Middle frontal gyrus (tissue), 1 donor: ENCODE results near the gene NAT10.
"Not testable (repeated sequence)": the region's sequence is repeated elsewhere in the genome, so short reads cannot be mapped to it uniquely, and the experiment has no call there.

Experiments used
- DNase-seq: peaks from one replicate; pipeline ENCODE4 v3.0.0-alpha.2; 2015; ENCODE audit warnings: low spot score; ENCODE audit errors: extremely low spot score

NAT10 gene

DNA sequence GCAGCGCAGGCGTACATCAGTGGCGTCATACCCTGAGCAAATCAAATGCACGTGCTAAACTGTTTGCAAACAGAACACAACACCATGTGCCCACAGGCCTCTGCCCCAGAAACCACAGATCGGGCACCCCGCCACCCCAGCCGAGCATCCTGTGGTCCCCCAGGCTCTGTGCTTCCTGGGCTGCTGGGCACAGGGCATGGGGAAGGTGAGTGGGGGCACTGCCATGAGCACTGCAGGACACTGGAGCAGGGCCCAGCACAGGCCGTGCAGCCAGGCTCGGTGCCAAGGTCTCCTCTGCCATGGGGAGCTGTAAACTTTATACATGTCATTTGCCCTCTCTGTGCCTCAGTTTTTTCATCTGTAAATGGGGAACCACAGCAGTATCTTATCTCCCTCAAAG is 62.5 kb downstream of the NAT10 start:
- DNase-seq = no peak

DNA sequence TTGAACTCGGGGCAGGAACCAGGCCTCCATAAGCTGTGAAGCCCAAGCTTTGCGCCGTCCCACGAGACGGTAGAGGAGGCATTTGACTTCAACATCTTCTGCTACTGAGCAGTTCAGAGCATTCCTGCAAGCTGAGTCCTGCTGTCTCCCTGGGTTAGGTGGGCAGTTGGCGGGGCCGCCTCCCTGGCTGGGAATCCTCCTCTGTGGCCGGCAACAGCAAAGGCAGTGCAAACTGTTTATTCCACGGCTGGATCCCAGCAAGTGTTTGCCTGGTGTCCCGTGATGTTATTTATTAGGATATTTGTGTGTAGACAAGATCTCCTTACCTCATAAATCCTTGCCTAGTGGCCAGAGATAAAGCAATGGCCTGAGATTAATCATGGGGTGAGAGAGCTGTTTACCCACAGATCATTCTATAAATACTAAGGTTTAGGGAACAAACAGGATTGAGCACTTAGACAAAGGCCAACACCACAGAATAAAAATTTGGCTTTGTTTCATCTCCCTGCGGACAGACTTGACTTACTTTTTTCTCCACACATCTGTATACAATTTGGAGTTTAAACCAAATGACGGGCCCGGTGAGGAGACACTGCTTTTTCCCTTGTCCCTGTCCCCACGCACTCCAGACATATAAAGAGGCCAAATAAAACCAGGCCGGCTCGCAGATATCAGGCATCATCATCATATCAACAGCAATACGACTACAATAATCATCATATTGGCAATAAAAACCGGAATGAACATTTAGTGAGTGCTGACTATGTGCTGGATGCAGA is 63.4 kb downstream of the NAT10 start:
- no peak for DNase-seq

DNA sequence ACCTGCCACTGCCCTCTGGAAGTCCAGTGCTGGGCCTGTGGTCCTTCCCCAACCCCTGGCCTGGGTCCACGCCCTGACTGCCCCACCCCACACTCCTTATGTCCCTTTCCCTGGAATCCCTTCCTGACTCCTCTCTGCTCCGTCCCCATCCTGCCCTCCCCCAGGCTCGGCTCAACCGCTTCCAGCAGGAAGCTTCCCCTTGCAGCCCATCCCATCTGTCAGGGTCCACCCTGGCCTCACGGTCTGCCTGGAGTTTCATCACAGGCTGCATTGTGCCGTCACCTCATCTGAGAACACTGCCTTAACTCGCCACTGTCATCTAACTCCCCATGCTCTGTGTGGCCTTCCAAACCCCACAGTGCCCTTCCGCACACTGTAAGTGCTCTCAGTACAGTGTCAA is 64.3 kb downstream of the NAT10 start:
- no peak for DNase-seq

GRCh38 chr11:34173050-34173449 is 67.6 kb downstream of the NAT10 start:
- DNase-seq = no peak

DNA sequence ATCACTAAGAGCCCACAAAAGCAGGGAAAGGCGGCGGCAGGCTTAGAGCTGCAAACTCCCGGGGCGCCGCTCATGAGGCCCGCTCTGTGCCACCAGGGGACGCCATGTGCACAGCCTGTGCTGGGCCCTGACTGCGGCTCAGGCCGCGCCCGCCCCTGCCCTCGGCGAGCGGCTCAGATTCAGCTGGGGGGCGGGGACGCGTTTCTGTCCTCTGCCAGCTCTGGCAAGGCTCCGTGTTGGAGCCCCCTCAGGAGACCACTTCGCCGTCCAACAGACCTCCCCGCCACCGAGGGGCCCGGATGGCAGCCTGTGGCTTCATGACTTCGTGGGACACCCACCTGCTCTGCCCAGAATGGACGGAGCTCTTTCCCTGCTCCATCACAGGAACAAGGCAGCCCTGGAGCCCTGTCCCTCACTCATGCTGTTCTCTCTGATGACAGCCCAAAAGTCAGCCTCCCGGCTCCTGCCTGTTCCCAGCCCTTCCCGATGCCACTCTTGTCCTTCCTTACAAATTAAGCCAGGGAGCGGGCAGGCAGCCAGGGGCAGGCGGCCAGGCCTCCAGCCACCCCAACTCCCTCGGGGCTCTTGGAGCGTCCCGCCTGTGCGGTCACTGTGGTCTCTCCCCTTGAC is 69.1 kb downstream of the NAT10 start:
- peak; percentile 71 for DNase-seq

DNA sequence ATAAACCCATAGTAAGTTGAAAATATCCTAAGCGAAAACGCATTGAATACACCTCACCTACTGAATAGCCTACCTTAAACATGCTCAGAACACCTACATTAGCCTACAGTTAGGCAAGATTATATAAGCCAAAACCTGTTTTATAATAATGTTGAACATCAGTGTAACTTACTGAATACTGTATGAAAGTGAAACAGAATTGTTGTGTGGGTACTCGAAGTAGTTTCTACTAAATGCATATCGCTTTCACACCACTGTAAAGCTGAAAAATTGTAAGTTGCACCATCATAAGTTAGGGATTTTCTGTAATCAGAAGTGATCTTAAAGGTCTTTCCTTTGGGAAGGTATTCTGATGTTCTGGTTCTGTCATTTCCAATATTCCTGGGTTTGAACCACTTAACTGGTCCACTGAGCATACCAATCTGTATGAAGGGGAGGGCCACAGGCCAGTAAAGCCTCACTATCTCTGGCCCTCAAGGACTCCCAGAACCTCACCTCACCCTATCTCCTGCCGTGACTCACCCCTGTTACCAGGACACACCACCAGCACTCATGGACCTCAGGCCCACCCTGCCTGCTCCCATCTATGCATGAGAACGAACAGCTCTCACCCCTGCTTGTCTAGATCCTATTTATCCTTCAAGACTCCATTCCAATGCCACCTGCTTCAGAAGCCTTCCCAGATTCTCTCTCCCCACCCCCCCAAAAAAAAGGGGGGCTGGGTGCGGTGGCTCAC is 70.0 kb downstream of the NAT10 start:
- no peak for DNase-seq

DNA sequence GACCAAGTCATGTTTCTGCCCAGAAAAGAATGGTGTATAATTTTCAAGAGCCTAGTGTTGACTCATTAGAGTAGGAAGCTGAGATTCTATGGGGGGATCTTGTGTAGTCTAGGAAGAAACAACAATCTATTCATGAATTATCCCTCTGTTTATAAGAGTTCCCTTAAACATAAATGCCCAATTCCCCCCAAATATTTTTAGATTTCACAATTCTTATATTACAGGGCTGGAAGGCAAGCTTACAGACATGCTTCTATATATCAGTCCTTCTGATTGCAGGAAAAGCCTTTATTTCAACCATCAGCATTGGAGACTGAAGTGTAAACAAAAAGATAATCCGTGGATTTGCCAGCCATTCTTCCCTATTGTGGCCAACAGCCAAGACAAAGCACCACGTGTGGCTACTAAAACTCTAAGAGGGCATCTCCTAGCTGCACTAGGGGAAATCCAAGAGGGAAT is 71.4 kb downstream of the NAT10 start:
- no peak for DNase-seq

- DNase-seq = no peak
Observed at GRCh38 chr11:34178209-34178821, 72.9 kb downstream of the NAT10 start.

DNA sequence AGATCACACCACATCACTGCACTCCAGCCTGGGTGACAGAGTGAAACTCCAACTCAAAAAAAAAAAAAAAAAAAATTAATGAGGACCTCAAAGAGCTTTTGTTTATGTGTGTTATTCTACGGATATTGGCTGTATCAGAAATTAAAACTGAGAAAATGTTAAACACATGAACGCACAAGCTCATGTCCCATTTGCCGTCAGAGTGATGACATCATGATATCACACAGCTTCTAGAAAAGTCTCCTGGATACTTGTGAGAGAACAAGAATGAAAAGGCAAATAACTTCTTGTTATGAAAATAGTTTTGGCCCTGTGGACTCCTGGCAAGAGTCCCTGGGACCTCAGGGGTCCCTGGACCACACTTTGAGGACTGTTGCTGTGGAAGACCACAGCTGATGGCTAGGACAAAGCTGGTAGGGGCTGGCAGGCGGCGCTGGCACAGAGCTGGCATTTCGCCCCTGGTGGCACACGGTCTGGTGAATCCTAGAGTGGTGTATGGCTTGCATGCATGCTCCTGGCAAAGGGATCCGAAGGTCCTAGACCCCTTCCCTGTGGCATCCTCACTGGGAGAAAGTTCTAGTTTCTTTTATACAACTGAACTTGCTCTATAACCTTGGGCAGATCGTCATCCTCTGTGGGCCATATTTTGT is 73.7 kb downstream of the NAT10 start:
- no peak for DNase-seq

GRCh38 chr11:34180040-34180813 is 74.8 kb downstream of the NAT10 start:
- no peak for DNase-seq

GRCh38 chr11:34180814-34181165 is 75.4 kb downstream of the NAT10 start:
- not testable (repeated sequence) for DNase-seq

GRCh38 chr11:34181251-34181650 is 75.8 kb downstream of the NAT10 start:
- no peak for DNase-seq

DNA sequence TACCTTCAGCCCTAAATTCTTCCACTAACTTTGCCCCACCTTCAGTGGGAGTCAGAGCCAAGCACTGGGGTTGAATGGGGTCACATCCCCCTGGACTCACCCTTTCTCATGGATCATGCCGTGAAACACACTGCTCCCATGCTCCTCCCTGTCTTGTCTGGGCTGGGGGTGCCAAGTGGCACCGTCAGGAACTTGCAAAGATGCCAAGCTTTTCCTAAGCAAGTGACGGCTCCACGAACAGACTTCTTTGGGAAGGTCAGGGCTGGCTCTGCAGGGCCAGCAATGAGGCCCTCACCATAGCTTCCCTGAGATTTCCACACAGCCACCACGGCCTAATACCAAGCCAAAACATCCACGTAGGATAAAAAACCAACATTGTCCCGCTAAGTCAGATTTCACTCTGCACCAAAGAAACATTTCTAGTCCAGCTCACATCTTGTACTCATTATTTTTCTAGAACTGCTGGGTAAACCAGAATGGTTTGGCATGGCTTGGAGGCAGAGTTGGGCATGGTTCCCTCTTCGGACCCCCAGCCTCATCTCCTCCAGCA is 76.5 kb downstream of the NAT10 start:
- DNase-seq = no peak

- DNase-seq = no peak
Observed at GRCh38 chr11:34182425-34182824, 77.0 kb downstream of the NAT10 start.

GRCh38 chr11:34182921-34183685 is 77.7 kb downstream of the NAT10 start:
- DNase-seq = no peak

DNA sequence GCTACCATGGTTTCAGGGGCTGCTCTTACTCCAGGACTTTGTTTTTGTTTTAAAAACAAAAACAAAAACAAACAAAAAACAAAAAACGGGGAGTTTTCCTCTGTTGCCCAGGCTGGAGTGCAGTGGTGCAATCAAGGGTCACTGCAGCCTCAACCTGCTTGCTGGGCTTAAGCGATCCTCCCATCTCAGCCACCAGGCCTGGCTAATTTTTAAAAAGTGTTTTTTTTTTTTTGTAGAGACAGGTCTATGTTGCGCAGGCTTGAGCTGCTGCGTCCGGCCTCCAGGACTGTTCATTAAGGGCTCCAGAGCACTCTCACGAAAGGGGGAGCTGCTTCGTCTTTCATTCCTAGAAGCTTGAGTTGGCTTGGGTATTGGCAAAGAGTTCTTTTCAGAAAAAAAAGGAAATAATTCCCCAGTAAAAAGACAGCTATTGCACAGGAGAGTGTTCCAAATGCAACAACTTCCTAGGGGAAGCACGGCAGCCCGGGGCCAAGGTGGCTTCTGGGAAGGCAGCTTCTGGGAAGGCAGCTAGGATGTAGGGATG is 78.5 kb downstream of the NAT10 start:
- no peak for DNase-seq

DNA sequence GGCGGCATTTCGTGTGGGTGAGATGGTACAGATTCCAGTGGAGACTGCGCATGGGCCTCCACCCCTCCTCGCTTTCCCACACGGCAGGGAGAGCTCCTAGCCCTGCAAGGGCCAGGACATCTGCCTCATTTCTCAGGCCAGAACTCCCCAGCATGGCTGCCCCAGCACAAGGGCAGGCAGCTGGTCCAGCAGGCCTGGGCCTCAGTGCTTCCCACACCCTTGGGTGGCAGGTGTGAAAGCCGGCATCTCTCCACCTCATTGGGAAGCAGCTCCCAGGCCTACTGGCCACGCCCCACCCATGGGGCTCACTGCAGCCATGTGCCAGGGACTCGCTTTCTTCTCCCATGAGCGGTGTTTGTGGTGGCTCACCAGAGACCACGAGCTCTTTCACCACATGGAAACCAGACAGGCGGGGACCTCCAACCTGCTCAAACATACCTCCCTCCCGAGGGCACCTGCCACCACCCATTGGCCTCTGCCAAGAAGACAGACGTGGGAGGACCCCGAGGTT is 79.1 kb downstream of the NAT10 start:
- DNase-seq = no peak

DNA sequence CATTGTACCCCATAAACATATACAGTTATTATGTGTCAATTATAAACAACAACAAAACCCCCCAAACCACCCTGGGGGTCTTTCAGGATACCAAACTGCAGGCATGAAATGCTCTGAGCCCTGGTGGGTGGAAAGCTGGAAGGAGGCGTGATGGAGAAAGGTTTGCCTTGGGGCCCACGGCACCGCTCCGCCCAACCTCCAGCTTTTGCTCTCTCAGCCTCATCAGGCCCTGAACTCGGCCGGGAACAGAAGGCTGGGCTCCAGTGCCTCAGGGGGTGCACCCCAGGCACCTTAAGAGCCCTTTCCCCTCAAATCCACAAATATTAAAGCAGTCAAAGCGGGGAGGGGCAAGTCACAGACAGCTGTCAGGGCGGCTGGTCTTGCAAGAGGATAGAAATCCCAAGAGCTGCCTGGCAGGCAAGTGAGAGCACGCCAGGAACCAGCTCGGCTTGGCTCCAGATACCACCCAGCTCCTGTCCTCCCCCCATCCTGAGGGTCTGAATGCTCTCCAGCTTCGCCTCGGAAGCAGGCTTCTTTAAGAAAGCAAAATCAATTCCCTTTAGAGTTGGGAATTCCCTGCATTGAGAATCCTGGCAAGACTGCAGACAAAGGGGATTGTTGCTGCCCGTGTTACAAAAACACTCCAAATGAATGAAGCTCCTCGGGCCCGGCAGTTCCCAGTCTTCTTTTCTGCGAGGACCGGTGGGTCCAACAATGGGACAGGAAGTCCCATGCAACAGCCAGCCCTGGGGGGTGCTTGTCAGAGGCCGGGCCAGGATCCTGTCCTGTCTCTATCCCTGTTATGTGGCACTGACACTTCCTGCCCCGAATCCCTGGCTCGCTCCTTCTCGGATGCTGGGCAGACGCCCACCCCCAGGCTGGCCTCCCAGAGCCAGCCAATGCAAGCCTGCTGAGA is 80.8 kb downstream of the NAT10 start:
- no peak for DNase-seq
